ENCODE measurements around the gene DOK1.
"Not testable (repeated sequence)": the region's sequence is repeated elsewhere in the genome, so short reads cannot be mapped to it uniquely, and the experiment has no call there.

Gene DOK1

GRCh38 chr2:74548285-74548899, 6.1 kb upstream of the DOK1 start:
- no peak for DNase-seq (ENCODE audit: low read depth in 2 of 2)

- DNase-seq (ENCODE audit: low read depth in 2 of 2), result no peak
Measured at GRCh38 chr2:74548900-74549826, 5.4 kb upstream of the DOK1 start.

GRCh38 chr2:74550231-74550630, 4.3 kb upstream of the DOK1 start:
- DNase-seq (ENCODE audit: low read depth in 2 of 2), result no peak

GRCh38 chr2:74551530-74551929, 3.0 kb upstream of the DOK1 start:
- DNase-seq (ENCODE audit: low read depth in 2 of 2), result no peak

- no peak for DNase-seq (ENCODE audit: low read depth in 2 of 2)
Measured at GRCh38 chr2:74551942-74552913, 2.3 kb upstream of the DOK1 start.

- DNase-seq (ENCODE audit: low read depth in 2 of 2), result no peak
Measured at GRCh38 chr2:74552914-74553811, 1.4 kb upstream of the DOK1 start.

GRCh38 chr2:74554820-74555531, 456 bp downstream of the DOK1 start:
- peak in 1 of 2 donors; percentile 12 for DNase-seq (ENCODE audit: low read depth in 2 of 2)

GRCh38 chr2:74555610-74556103, 1.1 kb downstream of the DOK1 start:
- no peak for DNase-seq (ENCODE audit: low read depth in 2 of 2)

- DNase-seq (ENCODE audit: low read depth in 2 of 2), result no peak
Measured at GRCh38 chr2:74556159-74556558, 1.6 kb downstream of the DOK1 start.

- DNase-seq (ENCODE audit: low read depth in 2 of 2), result no peak
Measured at GRCh38 chr2:74556831-74557370, 2.4 kb downstream of the DOK1 start.

GRCh38 chr2:74558284-74559230, 4.0 kb downstream of the DOK1 start:
- DNase-seq (ENCODE audit: low read depth in 2 of 2), result no peak

- no peak for DNase-seq (ENCODE audit: low read depth in 2 of 2)
Measured at GRCh38 chr2:74559912-74560311, 5.4 kb downstream of the DOK1 start.

- DNase-seq (ENCODE audit: low read depth in 2 of 2), result no peak
Measured at GRCh38 chr2:74560591-74560990, 6.1 kb downstream of the DOK1 start.

- not testable (repeated sequence) for DNase-seq (ENCODE audit: low read depth in 2 of 2)
Measured at GRCh38 chr2:74561022-74561421, 6.5 kb downstream of the DOK1 start.

GRCh38 chr2:74562126-74562775, 7.7 kb downstream of the DOK1 start:
- no peak for DNase-seq (ENCODE audit: low read depth in 2 of 2)

GRCh38 chr2:74564222-74564621, 9.7 kb downstream of the DOK1 start:
- no peak for DNase-seq (ENCODE audit: low read depth in 2 of 2)

- DNase-seq (ENCODE audit: low read depth in 2 of 2), result no peak
Measured at GRCh38 chr2:74566076-74566753, 11.7 kb downstream of the DOK1 start.

- no peak for DNase-seq (ENCODE audit: low read depth in 2 of 2)
Measured at GRCh38 chr2:74566754-74567085, 12.2 kb downstream of the DOK1 start.
